Measurements from ENCODE around the gene ITGB1BP1.

Gene ITGB1BP1

GRCh38 chr2:9382604-9383235 lies 40.6 kb downstream of the ITGB1BP1 start:
- no peak for DNase-seq (ENCODE audit: low spot score)
- ChIA-PET CTCF (no interaction called here), POLR2A (ENCODE audit: low non-redundant PET) (no interaction called here)
- TF ChIP-seq CTCF (conservative IDR thresholded peaks at IDR 0.05; ENCODE audit: low read depth), result no peak
- H3K27ac ChIP-seq, result no peak overlapping the region

- H3K27ac ChIP-seq, result peak overlapping the region; percentile 75
- TF ChIP-seq CTCF (conservative IDR thresholded peaks at IDR 0.05; ENCODE audit: low read depth), result no peak
- peak; percentile 30 for DNase-seq (ENCODE audit: low spot score)
- ChIA-PET CTCF (interaction anchor here (0.7 kb wide), 1 partner anchor 35 kb away, joined by 3 read pairs; no protein-coding TSS in a partner anchor), POLR2A (ENCODE audit: low non-redundant PET) (no interaction called here)
Observed at GRCh38 chr2:9380702-9381628, 42.4 kb downstream of the ITGB1BP1 start.

- CTCF ChIA-PET, result no interaction called here
Observed at GRCh38 chr2:9379391-9379755, 44.0 kb downstream of the ITGB1BP1 start.

GRCh38 chr2:9378433-9379390 lies 44.6 kb downstream of the ITGB1BP1 start:
- ChIA-PET POLR2A (ENCODE audit: low non-redundant PET) (no interaction called here), CTCF (interaction anchor here (0.6 kb wide), 2 partner anchors 163 to 619 kb away, joined by 3 to 5 read pairs; no protein-coding TSS in a partner anchor)
- TF ChIP-seq CTCF (conservative IDR thresholded peaks at IDR 0.05; ENCODE audit: low read depth), result no peak
- peak; percentile 64 for DNase-seq (ENCODE audit: low spot score)
- H3K27ac ChIP-seq, result peak overlapping the region; percentile 75

More at GRCh38 chr2:9379391-9379755, 44.0 kb downstream of the ITGB1BP1 start:
- POLR2A ChIA-PET (ENCODE audit: low non-redundant PET), result no interaction called here
- TF ChIP-seq CTCF (conservative IDR thresholded peaks at IDR 0.05; ENCODE audit: low read depth), result no peak
- DNase-seq (ENCODE audit: low spot score), result no peak
- H3K27ac ChIP-seq, result peak overlapping the region; percentile 75

GRCh38 chr2:9377461-9378097 lies 45.7 kb downstream of the ITGB1BP1 start:
- no peak for TF ChIP-seq CTCF (conservative IDR thresholded peaks at IDR 0.05; ENCODE audit: low read depth)
- POLR2A ChIA-PET (ENCODE audit: low non-redundant PET), result no interaction called here
- H3K27ac ChIP-seq, result peak overlapping the region; percentile 75
- CTCF ChIA-PET, result no interaction called here
- no peak for DNase-seq (ENCODE audit: low spot score)
